NCI-H446 (cell line): Measurements from ENCODE around the gene EVA1B.

ENCODE experiments used
- DNase-seq, 2 experiments: peaks; one replicate each; lab custom pipeline; 2025; lab: John Stamatoyannopoulos, UW

EVA1B gene, protein sequence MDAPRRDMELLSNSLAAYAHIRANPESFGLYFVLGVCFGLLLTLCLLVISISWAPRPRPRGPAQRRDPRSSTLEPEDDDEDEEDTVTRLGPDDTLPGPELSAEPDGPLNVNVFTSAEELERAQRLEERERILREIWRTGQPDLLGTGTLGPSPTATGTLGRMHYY

DNA sequence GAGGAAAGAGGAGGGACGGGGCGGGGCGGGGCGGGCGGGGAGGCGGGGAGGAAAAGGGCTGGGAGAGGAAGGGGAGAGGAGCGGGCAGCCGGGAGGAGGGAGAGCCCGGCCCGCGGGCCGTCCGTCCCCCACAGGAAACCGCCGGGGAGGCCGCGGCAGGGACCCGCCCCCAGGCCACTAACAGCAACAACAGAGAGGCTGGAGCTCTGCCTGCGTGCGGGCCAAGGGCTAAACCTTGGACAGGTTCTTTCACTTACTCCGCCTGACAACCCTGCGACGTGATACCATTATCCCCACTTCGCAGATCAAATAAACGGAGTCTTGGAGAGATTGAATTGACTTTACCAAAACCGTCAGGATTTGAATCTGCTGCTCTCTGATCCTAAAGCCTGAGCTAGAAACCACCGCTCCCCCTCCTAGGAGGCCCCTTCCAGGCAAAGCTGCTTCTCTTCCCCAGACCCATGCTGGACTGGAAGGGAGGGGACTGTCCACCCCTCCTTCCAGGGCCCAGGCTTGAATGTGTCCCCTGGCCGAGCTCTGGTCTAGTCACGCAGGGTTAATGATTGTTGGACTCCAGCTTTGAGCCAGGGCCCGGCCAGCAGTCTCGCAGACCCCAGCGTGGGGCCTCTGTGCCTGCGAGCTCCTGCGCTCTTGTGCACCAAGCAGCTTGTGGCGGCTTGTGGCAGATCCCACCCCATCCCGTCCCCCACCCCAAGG, at the start of gene EVA1B:
Gene EVA1B (minus strand): TSS at position 10 of the 717 bp plus-strand sequence. CDS start 608 bp downstream, outside the sequence.
- no peak for DNase-seq

DNA sequence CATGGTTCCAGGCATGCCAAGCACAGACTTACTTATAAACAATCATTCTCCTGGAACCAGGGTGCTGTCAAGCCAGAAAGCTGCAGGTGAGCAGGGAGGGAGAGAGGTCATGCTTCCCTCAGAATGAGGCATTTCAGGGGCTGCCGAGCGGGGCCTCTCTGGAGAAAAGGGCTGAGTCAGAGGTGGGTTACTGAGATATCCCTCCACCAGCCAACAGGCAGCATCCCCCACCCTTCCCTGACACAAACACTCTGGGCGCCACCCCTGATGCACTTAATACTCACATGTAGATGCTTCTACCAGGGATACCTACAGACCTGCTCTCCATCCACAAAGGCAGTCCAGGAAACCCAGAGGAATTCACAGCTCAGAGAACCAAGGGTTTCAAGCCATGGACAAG, 49.2 kb upstream of the EVA1B start:
- no peak for DNase-seq

DNA sequence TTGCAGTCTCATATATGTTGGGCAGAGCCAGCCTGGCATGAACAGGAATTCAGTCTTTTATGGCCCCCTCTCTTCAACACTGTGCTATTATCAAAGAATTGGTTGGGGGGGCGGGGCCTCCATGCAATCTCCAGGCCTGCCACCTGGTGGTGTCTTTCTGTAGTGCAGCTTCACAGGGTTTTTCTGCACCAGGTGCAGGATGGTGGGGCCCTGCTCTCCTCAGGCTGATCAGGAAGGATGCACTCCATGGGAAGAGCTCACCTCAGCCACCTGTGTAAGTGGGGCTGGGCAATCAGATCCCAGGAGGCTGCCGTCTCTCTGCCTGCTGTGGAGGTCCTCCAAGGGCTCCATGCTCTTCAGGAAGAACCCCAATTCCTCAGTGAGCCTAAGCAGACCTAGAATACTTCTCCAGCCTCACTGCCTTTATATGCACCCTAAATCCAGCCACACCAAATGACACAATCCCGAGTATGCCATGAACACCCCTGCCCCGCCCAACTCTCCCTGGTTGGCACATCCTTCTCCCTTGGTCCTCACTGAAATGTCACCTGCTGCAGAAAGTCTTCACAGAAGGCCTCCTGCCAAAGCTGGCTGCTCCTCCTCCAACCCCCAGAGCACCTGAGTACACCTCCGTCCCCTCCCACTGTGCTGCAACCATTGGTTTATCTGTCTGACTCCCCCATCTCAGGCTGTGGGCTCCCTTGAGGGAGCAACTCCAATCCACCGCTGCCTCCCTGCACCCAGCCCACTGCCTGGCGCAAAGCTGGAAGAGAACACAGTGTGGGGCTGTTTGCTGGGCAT, 45.8 kb upstream of the EVA1B start:
- DNase-seq = peak; percentile 44 to 79

DNA sequence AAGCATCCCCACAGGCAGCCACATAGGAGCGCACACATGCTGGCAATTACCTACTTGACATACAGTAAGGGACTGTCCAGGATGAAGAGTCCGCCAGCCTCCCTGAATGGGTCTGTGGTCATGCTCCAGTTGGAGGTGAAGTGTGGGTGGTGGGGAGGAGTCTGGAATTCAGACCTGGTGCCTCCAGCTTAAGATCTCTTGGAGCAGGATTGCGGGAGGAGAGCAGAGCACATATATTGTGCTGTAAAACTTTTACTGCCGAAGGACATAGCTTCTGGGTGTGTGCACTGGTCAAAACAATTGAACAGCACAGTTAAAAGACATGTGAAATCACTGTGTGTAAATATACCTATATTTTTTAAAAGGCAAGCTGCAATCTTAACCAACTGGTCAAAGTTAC, 44.4 kb upstream of the EVA1B start:
- no peak for DNase-seq

DNA sequence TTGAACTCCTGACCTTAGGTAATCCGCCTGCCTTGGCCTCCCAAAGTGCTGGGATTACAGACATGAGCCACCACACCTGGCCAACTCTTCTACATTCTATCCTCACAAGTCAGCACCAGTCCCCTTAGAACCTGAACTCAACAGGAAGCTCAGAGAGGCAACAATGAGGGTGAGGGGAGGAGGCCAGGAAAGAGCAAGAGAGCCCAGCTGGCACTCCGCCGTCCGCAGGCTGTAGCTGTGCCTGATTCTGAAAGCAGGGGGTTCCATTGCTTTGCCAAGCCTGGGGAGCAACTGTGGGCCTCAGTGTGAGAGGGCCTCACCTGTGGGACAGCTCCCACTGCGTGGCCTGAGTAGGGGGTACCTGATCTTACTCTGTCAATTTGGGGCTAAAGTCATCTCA, 43.6 kb upstream of the EVA1B start:
- DNase-seq = no peak

DNA sequence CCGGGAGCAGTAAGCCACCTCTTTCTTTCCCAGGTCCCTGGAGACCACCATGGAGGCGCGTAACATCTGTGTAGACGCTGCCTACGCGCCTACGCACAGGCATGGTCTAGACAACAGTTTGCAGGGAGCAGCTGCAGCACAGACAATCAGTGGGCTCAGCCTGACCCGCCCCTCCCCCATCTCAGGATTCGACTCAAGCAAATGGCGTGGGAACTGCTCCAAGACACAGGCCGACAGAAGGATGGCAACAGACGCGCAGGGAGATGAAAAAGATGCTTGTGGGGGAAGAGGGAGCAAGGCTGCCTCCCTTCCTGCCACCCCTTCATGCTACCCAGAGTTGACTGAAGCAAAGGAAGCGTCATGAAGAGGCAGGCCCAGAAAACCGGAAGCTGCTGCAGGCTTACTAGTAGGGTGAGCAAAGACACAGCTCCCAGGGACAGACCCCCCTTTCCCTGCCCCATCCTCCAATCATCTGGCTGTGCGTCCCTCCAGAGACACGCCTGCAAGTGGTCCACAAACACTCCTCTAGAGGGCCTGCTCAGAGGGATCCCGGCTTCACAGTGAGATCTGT, 42.7 kb upstream of the EVA1B start:
- peak; percentile 84 to 97 for DNase-seq

DNA sequence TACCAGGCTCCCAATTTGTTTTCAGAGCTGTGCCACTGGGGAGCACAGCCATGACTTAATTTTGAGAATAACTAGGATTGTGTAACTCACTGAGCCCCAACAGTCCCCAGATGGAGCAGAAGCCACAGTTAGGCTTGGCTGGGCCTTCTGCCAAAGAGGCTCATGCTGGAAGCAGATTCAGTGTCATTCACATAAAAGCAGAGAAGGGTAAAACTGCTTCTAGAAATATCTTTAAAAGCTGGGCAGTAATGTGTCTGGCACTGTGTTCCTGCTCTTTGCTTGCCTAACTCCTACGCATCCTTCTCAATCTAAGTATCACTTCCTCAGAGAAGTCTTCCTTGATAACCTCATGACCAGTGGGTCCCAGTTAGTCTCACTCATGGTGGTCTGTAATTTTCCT, 41.9 kb upstream of the EVA1B start:
- DNase-seq = peak; percentile 65 to 90

DNA sequence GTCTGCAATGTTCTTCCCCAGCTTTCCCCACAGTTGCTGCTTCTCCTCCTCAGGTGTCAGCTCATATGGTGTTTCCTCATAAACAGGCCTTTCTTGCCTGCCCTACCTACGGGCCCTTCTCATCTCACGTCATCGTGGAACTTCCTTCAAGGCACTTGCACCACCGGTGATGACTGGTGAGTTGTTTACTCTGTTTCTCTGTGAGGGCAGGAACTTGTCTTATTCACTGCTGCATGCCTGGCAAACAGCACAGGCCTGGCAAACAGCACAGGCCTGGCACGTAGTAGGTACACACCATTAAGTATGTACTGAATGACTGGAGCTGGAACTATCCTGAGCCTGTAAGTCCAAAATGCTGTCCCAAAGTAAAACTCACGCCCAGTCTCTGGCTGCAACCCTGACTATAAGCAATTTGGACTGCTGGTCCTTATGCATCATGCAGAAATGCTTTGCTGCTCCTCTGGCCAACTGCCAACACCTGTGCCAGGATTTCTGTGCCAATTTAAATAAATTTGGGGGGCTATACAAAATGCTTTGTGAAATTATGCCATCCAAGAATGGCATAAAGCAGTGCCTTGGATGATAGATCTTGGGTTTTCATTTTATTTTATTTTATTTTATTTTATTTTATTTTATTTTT, 36.6 kb upstream of the EVA1B start:
- peak in 1 of 2 experiments; percentile 56 for DNase-seq

DNA sequence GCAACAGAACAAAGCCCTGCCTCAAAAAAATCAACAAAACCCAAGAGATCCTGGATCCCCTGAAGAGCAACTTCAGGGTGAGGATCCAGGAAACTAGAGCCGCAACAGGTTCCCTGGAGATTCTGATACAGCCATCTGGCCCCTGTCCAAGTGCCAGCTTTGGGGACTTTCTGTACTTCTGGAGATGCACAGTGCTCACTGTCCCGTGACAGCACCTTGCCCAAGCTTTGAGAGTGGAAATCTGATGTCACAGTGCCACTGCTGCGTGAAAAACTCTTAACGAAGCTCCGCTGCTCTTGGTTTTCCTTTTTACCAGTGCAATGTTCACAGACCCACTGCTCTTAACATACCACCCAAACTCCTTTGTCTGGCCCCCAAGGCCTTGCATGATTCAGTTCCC, 35.9 kb upstream of the EVA1B start:
- DNase-seq = no peak

DNA sequence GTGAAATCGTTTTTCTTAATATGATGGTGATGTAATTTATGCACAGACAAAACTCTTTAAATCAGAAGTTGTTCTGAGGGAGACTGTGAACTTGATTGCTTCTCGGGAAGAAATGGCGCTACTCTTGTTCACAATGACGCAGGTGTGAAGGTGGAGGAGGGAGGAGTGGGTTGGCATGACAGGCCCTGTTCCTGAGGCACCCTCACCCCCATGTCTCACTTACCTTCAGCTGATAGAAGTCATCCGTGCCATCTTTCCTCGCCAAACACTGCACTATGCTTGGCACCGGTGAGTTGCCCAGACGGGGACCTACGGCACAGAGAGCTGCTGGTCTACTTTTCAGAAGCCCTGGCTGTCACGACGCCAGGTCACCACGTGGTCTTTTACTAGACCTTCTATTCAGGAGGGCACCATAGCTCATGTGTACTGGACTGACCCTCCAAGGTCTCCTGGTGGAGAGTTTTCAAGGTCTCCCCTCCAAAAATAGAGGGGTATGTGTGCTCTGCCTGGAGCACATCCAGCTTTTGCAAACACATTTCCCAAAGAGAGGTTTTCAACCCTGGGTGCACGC, 35.2 kb upstream of the EVA1B start:
- DNase-seq = no peak

DNA sequence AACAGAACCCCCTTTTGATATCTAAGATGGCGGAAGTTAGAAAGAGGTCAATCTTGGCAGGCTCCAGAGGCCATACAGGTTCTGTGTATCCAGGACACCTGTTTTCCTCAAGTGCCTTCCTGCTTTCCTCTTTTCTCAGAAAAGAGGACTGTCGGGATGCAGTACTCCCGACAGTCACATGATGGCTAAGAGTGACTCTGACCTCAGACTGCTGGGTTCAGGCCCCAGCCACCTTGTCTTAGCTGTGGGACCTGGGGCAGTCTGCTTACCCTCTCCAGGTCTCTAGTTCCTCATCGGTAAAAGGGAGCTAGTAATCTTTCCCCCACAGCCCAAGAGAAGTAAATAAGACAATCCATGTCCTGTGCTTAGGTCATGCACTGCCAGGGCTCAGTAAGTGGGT, 32.4 kb upstream of the EVA1B start:
- DNase-seq = no peak

DNA sequence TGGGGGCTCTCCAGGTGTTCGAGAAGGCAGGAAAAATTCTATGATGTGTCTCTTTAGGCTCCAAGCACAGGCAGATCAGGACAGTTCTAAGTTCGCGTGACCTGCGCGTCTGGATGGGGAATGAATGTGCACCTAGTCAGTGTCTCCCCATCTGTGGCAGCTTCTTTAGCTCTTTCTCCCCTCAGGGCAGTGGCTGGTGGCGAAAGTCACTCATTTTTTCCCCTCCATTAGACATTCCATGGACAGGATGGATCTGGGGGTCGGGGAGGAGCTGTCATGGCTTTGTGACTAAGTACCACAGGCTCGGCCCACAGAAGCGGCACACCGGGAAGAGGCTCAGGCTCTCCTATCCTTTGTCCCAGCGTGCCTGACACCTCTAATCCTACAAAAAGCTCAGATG, 31.0 kb upstream of the EVA1B start:
- DNase-seq = no peak

DNA sequence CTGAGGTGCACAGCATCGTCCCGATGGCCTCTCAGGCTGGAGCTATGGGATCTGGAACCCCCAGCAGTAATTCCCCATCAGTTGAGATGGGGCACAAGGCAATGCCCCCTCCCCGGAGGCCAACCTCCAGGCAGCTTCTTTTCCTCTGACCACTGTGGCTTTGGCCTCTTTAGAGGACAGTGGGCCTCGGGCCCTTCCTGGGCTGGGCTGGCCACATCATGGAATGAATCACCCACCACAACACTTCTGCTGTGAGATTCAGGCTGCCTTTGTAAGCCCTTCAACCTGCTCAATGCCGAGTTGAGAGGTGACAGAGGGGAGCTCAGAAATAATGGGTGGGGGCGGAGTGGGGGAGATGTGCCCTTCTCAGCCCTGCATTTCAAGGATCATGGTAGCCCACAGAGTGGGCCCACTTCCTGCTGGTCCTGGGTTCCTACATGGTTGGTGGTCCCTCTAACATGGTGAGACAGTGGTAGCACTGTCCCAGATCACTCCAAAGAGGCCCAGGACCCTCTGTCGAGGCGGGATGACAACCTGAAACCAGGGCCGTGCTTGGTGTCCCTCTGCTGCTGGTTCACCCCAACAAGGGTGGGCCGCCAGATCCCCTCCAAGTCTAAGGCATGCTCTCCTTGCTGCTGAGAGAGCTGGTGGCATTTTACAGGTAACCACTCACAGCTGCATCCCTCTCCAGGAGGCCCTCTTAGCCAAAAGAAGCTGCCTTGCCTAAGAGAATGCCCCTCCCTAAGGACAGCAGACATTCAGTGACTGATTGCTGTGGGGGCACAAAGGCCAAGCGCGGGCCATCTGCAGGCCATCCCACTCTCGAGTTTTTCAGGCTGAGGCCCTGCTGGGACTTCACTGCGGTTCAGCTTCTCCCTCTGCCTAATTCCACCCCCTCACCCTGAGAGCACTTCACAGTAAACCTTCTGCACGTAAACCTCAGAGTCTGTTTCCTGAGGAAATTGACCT, 29.7 kb upstream of the EVA1B start:
- no peak for DNase-seq

DNA sequence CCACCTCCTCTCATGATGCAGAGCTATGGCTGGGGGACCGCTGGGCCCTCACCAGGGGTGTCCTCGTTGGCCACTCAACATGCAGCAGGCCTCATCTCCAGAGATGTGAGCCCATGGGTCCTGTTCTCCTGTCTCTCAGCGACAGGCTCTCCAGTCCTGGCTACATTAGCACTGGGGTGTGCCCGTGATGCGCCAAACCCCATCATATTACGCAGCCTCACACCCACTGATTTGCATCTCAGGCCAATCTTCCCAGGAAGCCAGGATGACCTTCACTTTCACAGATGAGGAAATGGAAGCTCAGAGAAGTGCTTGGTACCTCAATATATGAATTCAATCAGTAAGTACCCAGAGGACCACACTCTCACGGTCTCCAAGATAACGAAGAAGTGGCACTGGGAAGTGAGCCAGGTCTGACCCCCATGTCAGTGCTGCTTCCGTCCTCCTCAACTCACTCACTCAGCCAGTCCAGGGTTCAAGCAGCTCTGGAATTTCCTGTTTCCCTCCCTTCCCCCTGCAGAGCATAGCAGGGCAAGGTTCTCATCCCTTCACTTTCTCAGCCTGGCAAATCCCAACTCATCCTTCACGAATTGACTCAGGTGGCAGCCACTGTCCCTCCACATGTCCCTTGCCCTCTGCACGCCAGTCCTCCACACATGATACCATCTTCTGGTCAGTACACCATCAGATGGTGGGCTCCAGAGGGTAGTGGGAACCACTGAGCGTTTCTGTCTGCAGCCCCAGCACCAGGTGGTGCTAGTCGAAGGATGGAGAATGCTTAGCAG, 28.9 kb upstream of the EVA1B start:
- DNase-seq = no peak

DNA sequence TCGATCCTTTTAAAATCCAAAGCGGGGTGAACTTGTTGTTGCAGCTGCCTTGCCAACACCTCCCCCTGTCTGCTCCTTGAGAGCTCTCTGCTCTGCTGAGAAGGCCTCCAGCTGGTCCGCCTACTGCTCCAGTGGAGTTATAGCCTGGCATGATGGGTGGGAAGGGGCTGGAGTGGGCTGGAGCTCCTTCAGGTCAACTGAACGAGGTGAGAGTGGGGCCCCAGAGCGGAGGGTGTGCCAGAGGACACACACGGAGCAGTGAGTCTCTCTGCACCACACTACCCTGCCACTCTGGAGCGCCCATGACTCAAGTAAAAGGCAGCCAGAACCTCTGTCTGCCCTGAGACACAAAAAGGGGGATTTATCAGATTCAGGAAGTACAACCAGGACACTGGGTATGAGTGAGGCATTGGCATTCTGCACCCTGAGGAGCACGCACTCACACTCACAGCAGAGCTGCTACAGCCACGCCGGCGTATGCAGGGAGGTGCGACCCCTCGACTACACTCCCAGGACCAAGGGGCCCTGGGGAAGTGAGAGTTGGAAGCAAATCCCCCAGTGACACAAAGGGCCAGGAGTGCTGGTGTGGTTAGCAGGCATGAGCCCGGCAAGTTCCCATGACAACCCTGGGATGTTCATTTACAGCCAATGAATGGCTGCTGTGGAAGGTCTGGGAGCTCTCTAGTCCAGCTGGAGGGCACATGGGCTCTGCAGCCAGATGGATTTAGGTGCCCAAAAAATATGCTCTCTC, 28.0 kb upstream of the EVA1B start:
- DNase-seq = no peak

DNA sequence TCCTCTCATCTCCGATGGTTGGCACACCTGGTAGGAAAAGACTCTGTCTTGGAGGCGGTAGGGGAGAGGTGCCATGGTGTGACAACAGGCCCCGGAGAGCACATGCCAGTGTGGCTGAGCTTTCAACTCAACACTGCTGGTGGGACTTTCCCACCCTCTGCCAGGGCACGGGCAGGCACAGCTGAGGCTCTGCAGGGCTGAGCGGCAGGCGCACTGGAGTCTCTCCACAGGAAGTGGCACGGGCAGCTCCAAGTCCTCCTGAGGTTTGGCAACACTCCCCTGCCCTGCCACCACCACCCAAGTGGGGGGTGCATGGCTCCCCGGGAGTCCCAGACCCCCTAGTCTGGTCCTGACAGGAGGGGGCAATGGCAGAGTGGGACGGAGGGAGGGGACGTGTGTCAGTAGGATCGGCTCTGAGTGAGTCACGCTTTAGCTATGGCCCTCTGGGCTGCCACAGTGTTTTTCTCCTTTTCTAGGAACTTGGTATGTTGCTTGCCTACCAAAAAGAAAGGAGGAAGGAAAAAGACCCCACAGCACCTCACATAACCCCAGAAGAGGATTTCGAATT, 27.3 kb upstream of the EVA1B start:
- no peak for DNase-seq

DNA sequence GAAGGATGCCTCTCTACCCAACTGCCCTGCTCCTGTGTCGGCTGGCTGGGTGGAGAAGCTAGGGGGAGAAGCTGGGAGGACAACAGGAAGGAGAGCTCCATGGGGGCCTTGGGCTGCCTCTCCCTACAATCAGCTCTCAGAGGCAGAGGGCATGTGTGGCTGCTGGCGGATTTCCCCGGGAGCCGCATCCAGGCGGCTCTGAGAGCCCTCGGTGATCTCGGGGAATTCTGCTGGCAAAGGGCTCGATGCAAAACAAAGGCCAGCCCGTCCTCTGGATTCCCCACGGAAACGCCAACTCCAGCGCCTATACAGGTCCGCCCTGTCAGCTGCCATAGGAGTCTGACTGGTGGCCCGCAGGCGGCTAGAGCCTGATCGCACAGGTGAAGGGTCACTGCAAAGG, 26.4 kb upstream of the EVA1B start:
- no peak for DNase-seq

DNA sequence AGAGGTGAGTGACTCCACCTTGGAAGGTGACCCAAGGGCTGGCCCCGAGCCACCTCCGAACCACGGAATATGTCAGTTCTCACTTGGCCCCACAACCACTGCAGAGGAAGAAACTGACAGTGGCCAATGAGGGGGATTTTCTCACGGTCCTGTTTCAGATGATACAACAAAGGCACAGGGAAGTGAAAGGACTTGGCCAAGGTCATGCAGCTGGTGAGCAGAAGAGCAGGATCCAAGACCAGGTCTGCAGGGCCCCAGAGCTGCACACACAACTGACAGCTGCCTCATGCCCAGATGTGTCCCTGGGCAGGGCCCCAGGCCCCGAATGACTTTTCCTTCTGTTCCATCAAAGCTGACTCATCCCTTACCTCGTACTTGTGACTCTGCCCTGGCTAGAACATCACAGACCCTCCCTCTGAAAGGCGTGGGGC, 25.8 kb upstream of the EVA1B start:
- no peak for DNase-seq
